ENCODE measurements around the gene FAR2.

DNA sequence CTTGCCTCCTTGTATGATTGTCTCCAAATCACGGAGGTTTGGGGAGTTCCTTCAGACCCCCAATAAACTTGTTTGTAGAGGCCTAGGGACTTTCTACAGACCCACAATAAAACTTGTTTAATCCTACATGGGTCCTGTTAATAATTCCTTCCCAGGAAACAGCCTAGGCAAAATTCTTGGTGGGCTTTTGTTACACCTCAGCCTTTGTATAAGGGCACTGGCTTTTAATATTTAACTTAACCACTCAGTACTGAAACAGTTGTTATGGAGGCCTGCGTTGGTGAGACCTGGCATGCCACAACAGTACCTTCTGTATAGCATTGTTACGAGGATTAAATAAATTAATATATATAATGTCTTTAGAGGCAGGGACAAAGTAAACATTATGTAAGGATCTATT lies 32.7 kb upstream of the FAR2 start:
- TF ChIP-seq, protein P1, sequence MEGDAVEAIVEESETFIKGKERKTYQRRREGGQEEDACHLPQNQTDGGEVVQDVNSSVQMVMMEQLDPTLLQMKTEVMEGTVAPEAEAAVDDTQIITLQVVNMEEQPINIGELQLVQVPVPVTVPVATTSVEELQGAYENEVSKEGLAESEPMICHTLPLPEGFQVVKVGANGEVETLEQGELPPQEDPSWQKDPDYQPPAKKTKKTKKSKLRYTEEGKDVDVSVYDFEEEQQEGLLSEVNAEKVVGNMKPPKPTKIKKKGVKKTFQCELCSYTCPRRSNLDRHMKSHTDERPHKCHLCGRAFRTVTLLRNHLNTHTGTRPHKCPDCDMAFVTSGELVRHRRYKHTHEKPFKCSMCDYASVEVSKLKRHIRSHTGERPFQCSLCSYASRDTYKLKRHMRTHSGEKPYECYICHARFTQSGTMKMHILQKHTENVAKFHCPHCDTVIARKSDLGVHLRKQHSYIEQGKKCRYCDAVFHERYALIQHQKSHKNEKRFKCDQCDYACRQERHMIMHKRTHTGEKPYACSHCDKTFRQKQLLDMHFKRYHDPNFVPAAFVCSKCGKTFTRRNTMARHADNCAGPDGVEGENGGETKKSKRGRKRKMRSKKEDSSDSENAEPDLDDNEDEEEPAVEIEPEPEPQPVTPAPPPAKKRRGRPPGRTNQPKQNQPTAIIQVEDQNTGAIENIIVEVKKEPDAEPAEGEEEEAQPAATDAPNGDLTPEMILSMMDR (IDR thresholded peaks at IDR 0.05) = no peak
- no peak for TF ChIP-seq POLR2A (IDR thresholded peaks at IDR 0.05)
